Astrocyte of the spinal cord (primary cell): ENCODE results near the gene RGS6.
A peak's percentile ranks its signal among the peaks of the same experiment; 100 is the strongest.

Experiments
- DNase-seq: peaks from one replicate; pipeline ENCODE4 v3.0.0; 2011; ENCODE audit warnings: low read depth, low spot score
- H3K4me3 ChIP-seq: 2 replicates; pipeline ENCODE4 v1.5.1; 2011; ENCODE audit warnings: low read depth, mild to moderate bottlenecking, low read length, moderate library complexity
- in situ Hi-C: cut with HindIII; loops from 2 replicates; pipeline ENCODE4 v1.10.0; 2017; ENCODE audit warnings: low sequenced_read_pairs
- TF ChIP-seq, protein P1 (sequence below): IDR thresholded peaks from 2 replicates; pipeline ENCODE4 v1.5.1; 2012; ENCODE audit warnings: low read depth, mild to moderate bottlenecking, low read length, inconsistent platforms

RGS6 gene

DNA sequence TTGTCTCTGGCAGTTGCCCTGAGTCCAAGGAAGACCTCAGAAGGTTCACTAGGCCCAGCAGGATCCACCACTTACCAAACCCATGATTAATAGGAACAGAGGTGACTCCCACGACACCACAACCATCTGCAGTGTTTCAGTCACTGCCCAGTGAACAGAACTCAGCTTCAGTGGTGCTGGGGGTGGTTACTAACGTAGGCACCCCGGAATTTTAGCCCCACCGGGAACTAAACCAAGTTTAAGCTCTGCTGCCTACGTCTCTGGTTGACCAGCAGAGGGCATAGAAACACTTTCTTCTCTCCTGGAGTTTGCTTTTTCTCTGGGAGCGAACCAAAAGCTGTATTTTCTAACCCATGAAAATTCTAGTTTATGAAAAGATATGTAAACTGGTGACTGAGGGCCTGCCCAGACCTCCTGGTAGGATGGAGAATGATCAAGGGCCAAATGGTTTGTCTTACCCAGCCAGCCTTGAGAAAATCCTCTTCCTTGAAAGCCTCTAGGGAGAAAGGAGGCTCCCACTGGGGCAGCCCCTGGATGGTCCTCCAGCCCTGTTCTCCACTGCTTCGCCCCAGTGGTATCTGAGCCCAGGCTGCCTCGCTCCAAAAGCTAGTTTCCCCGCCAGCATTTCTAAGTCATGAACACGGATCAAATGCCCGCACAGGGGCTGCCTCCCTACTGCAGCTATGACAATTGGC is 581.9 kb downstream of the RGS6 start:
- no peak overlapping the region for H3K4me3 ChIP-seq
- DNase-seq = peak; percentile 57
- in situ Hi-C loops = no loop called here
- TF ChIP-seq, protein P1, sequence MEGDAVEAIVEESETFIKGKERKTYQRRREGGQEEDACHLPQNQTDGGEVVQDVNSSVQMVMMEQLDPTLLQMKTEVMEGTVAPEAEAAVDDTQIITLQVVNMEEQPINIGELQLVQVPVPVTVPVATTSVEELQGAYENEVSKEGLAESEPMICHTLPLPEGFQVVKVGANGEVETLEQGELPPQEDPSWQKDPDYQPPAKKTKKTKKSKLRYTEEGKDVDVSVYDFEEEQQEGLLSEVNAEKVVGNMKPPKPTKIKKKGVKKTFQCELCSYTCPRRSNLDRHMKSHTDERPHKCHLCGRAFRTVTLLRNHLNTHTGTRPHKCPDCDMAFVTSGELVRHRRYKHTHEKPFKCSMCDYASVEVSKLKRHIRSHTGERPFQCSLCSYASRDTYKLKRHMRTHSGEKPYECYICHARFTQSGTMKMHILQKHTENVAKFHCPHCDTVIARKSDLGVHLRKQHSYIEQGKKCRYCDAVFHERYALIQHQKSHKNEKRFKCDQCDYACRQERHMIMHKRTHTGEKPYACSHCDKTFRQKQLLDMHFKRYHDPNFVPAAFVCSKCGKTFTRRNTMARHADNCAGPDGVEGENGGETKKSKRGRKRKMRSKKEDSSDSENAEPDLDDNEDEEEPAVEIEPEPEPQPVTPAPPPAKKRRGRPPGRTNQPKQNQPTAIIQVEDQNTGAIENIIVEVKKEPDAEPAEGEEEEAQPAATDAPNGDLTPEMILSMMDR = peak; percentile 88

DNA sequence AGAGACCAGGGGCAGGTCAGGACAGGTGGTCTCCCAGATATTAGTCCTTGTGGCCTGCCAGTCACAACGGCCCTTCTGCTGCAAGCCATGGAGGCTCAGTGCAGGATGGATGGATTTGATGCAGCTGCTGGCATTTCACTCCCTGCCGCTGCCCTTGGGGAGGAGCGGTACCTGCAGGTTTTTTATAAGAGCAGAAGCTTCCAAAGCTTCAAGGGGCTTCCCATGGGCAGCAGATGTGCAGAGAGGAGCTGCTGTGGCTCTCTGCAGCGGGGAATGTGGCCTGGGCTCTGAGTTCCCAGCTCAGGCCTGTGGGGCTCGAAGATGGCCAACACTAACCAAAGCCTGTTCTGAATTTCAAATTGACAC is 582.4 kb downstream of the RGS6 start:
- no peak for DNase-seq
- TF ChIP-seq, protein P1 = no peak
- in situ Hi-C loops = no loop called here
- H3K4me3 ChIP-seq = no peak overlapping the region

DNA sequence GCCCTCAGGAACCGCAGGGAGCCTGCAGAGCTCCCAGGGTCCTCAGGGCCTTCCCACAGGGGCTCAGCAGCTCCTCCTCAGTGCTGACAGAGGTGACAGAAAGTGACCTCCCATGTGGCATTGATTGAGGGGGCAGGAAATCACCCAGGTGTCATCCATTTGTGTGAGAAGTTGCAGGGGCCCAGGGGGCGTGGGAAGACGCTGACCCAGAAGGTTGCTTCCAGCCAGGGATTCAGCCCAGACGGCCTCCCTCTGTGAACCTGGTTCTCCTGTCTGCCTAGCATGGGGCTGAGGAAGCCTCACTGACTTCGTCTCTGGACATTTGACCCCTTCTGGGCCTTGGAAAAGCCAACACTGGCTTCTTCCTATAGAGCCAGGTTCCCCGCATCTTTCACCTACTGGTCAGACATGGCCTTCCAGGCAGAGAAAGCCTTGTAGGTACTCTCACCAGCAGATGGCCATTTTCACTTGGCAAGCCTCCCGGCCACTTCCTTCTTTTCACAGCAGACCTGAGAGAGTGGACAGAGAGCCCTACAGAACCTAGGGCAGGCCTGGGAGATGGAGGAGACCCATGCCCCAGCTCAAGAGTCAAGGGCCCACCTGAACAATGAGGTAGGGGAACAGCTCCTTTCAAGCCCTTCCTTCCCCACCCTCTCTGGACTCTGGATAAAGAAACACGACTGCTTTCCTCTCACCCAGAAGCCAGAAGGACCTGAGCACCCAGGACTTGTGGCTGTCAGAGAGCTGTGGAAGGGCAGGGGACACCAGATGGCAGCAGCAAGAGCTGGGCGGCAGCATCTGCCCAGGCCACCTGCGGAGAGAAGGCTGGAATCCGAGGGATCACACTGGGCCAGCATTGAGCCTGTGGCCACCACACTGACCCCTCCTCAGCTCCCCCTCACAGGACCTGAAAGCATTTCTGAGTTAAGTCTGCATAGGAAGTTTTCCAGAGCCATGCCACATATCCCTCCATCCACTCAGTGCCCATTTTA is 583.8 kb downstream of the RGS6 start:
- H3K4me3 ChIP-seq = no peak overlapping the region
- TF ChIP-seq, protein P1 = peak; percentile 47
- DNase-seq = peak; percentile 64
- in situ Hi-C loops = no loop called here

DNA sequence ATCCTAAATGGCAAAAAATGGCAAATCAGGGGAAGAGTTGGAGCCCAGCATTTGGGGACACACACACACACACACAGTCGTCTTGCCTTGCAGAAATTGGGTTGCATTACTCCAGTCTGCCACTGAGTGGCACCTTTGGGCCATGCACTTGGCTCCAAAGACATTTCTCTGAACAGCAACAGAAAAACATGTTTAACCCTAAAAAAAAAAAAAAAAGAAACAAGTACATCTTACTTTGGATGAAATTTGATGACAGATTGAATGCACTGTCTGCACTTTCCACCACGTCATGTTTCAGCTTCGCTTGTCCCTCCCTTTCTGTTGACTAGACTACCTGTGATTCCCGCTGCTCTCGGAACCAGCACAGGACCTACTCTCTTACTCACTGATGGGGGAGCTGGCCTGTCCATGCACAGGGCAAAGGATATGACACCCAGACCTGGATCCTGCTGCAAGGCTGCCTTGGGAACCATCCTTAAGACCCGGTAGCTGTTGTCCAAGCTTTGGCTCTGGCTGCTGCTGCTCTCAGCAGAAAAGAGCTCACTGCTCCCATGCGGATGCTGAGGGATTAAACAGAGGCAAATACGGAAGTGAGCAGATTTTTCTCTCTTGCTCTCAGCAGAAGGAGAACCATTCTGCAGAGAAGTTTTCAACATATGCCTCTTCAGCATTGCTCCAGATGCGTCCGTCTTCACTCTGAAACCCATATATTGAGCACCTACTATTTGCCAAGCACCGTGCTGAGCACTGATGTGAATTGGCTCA is 584.9 kb downstream of the RGS6 start:
- in situ Hi-C loops = no loop called here
- peak; percentile 90 for DNase-seq
- TF ChIP-seq, protein P1 = peak; percentile 91
- no peak overlapping the region for H3K4me3 ChIP-seq

DNA sequence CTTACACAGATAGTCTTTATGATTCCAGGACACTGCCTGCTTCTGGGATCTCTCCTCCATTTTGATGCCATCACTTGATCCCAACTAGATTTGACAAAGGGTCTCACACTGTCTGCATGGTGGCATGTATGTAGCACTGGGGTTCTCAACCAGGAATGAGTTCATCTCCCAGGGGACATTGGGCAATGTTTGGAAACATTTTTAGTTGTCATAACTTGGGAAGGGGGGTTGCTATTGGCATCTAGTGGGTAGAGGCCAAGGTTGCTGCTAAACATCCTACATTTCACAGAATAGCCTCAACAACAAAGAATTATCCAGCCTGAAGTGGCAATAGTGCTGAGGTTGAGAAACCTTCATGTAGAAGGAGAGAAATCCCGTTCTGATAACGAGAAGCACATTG is 585.5 kb downstream of the RGS6 start:
- no peak for DNase-seq
- H3K4me3 ChIP-seq = no peak overlapping the region
- TF ChIP-seq, protein P1 = no peak
- in situ Hi-C loops = no loop called here

DNA sequence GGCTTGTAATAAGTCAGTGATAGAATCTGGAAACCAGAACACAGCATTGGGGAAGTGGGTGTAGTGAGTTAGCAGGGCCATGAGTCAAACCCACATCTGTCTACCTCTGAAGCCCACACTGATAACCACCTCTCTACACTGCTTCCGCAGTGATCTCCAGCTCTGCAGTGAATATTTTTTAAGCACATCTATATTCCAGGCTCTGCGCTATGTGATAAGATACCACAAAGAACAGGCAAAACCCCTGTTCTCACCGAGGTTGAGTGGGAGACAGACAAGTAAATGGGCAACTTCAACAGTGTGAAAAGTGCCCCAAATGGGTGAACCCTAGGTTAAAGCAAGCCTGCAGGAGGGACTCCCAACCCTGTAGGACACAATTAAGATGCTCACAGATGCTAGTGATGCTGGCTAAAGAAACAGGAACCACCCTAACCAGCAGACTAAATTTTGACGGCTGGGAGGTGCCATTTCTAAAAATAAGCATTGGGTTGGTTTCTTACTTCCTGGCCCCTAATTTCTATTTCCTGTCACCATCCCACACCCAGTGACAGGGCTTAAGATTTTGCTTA is 586.7 kb downstream of the RGS6 start:
- no peak for DNase-seq
- TF ChIP-seq, protein P1 = no peak
- in situ Hi-C loops = no loop called here
- H3K4me3 ChIP-seq = no peak overlapping the region
